Gastroesophageal sphincter (tissue), 4 donors: Measurements from ENCODE around the gene RAPGEF5. TPM values are rescaled to one million over a fixed set of nuclear protein-coding genes. Genes with fewer than 3 reads are reported as not detected.

Experiments
- ATAC-seq: fragments of 150-250 bp; one replicate; pipeline ENCODE4 v1.9.1; 2016; ENCODE audit warnings: mild to moderate bottlenecking, moderate library complexity
- H3K27ac ChIP-seq, 4 donors: fragments of 200-600 bp; sonication (generic) in 3 of 4; 1 replicate in 3 of 4; 2 replicates in 1 of 4; pipeline ENCODE4 v1.5.1; 2016 to 2019
- H3K27me3 ChIP-seq: fragments of 200-600 bp; sonication (generic); one replicate; pipeline ENCODE4 v1.5.1; 2019
- H3K36me3 ChIP-seq, 2 donors: fragments of 200-600 bp; sonication (generic); one replicate each; pipeline ENCODE4 v1.5.1; 2019; ENCODE audit warnings: control low read depth in 1 of 2
- H3K4me1 ChIP-seq, 3 donors: fragments of 200-600 bp; sonication (generic); 1 replicate in 2 of 3; 2 replicates in 1 of 3; pipeline ENCODE4 v1.5.1; 2016 to 2019; ENCODE audit warnings: control low read depth in 2 of 3
- H3K4me3 ChIP-seq, 2 donors: fragments of 200-600 bp; sonication (generic); one replicate each; pipeline ENCODE4 v1.5.1; 2019; ENCODE audit warnings: mild to moderate bottlenecking in 1 of 2, moderate library complexity in 1 of 2
- H3K9me3 ChIP-seq, 3 donors: fragments of 200-600 bp; sonication (generic); one replicate each; pipeline ENCODE4 v1.5.1; 2017 to 2019; ENCODE audit warnings: control low read depth in 2 of 3
- EP300 ChIP-seq: sonication (generic); formaldehyde crosslinking; IDR thresholded peaks from one replicate; pipeline ENCODE4 v1.6.1; 2017; ENCODE audit warnings: antibody characterized with exemption, mild to moderate bottlenecking
- POLR2A ChIP-seq, 2 donors: fragments of 450-650 bp; IDR thresholded peaks; one replicate each; pipeline ENCODE4 v1.6.1; 2017; ENCODE audit warnings: antibody characterized with exemption in 2 of 2, mild to moderate bottlenecking in 2 of 2, moderate library complexity in 1 of 2
- POLR2AphosphoS5 ChIP-seq: sonication (generic); formaldehyde crosslinking; IDR thresholded peaks from one replicate; pipeline ENCODE4 v1.6.1; 2017; ENCODE audit warnings: antibody characterized with exemption
- WGBS, 2 donors: methylation state at CpG; one replicate each; pipeline ENCODE4 v1.1.5; 2018; ENCODE audit warnings: low coverage in 1 of 2; 5-methylcytosine and 5-hydroxymethylcytosine counted together
- total RNA-seq, 4 donors: library from RNA; depleted of rRNA; stranded (reverse); fragments of >200 nt; gene quantifications; one replicate each; pipeline ENCODE4 v1.1.0, GENCODE V29; 2016
- TF ChIP-seq, protein P1 (sequence below), 4 experiments: fragments of 200-600 bp in 2 of 4; fragments of 450-650 bp in 2 of 4; sonication (generic) in 1 of 4; IDR thresholded peaks; one replicate each; pipeline ENCODE4 v1.5.1; 2017 to 2019; ENCODE audit warnings: antibody characterized with exemption in 4 of 4, mild to moderate bottlenecking in 2 of 4, moderate library complexity in 2 of 4

Gene RAPGEF5
- total RNA-seq, 4 donors from 2014 or later: 21.5 to 29.8 (median 26.6) TPM

DNA sequence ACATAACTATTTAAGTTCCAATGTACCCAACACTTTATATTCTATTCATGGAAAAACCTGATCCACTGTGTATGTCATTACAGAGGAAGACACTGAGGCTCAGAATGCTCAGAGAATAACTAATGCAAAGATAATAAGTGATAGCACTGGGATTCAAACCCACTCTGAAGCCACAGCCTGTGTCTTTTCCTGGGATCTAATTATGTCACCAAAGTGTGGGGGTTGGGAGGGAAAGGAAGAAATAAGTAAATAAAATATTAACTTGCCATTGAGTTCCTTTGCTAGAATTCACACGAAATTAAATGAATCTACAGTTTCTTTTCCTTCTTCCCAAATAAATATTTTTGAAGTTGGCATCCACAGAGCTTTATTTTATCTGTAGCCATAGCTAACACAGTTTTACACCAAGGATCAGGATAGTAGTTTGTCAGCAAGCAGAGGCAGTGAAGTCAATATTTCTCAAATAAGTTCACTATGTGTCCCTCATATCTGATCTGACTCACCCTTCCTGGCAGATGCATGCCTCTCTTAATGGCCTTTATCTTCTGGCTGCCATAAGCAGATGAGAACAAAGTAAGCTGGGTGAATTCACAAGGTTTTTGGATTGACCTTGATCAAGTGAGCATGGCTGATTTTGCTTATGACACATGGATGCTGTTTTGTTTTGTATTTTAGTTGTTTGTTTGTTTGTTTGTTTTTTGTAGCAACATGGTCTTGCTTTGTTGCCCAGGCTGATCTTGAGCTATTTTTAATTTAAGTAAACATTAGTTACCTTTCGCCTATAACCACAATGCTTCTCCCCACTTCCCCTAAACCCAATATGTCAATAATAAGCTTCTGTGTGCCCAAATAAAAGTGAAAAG, 6.3 kb downstream of the RAPGEF5 start:
- no peak overlapping the region for H3K4me3 ChIP-seq
- WGBS, 2 donors: 60 to 71% methylated on average over 2 of the region's 2 CpGs
- TF ChIP-seq, protein P1, sequence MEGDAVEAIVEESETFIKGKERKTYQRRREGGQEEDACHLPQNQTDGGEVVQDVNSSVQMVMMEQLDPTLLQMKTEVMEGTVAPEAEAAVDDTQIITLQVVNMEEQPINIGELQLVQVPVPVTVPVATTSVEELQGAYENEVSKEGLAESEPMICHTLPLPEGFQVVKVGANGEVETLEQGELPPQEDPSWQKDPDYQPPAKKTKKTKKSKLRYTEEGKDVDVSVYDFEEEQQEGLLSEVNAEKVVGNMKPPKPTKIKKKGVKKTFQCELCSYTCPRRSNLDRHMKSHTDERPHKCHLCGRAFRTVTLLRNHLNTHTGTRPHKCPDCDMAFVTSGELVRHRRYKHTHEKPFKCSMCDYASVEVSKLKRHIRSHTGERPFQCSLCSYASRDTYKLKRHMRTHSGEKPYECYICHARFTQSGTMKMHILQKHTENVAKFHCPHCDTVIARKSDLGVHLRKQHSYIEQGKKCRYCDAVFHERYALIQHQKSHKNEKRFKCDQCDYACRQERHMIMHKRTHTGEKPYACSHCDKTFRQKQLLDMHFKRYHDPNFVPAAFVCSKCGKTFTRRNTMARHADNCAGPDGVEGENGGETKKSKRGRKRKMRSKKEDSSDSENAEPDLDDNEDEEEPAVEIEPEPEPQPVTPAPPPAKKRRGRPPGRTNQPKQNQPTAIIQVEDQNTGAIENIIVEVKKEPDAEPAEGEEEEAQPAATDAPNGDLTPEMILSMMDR (IDR thresholded peaks at IDR 0.05): no peak
- TF ChIP-seq POLR2A (IDR thresholded peaks at IDR 0.05): no peak
- no peak for TF ChIP-seq POLR2AphosphoS5
- no peak for TF ChIP-seq EP300
- peaks cover 28% of the 10 kb centered on the region for H3K27me3 ChIP-seq
- no peak for ATAC-seq
- no peak overlapping the region for H3K27ac ChIP-seq
- H3K4me1 ChIP-seq: no peaks in the 10 kb centered on the region
- peaks cover 0 to 22% (median 0%) of the 10 kb centered on the region in 3 donors for H3K9me3 ChIP-seq
- H3K36me3 ChIP-seq: no peaks in the 10 kb centered on the region

DNA sequence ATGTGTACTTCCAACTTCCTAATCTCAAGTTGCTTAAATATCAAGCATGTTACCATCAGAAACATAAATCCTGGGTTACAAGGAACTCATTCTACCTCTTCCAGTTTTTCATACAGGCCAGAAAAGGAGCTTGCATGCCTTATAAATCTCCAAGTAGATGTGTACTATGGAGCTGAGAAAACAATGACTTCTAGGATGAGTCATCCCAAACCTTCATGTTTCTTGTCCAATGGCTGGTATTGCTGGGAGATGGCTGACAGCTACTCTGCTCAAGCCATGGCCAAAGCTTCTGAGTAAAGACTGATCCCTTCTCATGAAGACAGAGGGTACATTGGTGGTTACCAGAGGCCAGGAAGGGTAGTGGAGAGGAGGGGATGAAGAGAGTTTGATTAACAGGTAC, 8.6 kb downstream of the RAPGEF5 start:
- no peak for ATAC-seq
- Histone ChIP-seq H3K4me1 (no peaks in the 10 kb centered on the region), H3K27ac (no peak overlapping the region), H3K4me3 (no peak overlapping the region), H3K36me3 (no peaks in the 10 kb centered on the region), H3K9me3 (peaks cover 0 to 6% (median 0%) of the 10 kb centered on the region in 3 donors), H3K27me3 (peaks cover 8% of the 10 kb centered on the region)
- TF ChIP-seq POLR2A (IDR thresholded peaks at IDR 0.05): no peak
- no peak for TF ChIP-seq POLR2AphosphoS5
- TF ChIP-seq EP300: no peak
- TF ChIP-seq, protein P1 (IDR thresholded peaks at IDR 0.05): no peak

DNA sequence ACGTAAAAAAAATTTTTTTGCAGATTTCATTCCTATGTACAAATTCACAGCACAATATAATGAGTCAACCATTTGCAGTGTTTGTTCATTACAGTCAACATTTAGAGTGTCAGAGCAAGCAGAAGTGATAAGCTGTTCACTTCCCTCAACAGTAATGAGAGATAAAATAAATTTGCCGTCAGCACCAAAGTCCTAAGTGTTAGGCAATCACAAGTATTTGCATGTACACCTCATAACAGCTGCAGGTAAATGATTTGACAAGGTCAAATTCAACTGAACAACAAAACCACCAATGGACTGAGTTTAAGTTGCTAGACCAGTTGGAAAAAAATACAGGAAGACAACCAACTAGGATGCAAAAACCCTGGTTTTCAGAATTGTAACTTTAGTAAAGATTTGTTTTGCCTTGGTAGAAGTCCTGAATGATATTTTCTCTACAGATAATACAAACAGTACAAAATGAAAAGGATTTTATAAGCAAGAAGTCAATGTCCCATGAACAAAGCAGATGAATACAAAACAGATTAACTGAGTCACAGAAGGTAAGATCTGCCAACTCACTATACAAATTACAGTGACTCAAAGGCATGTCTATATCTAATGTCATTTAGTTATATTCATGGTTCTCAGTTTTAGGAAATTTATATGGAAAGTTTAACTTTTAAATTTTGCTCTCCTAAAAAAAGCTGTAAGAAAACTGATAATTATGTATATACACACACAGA, 10.4 kb downstream of the RAPGEF5 start:
- Histone ChIP-seq H3K4me3 (no peak overlapping the region), H3K27ac (no peak overlapping the region), H3K9me3 (no peaks in the 10 kb centered on the region), H3K36me3 (no peaks in the 10 kb centered on the region), H3K4me1 (no peaks in the 10 kb centered on the region), H3K27me3 (peaks cover 8% of the 10 kb centered on the region)
- 63 to 76% methylated on average over 2 of the region's 2 CpGs for WGBS, 2 donors
- ATAC-seq: no peak
- TF ChIP-seq, protein P1 (IDR thresholded peaks at IDR 0.05): no peak
- no peak for TF ChIP-seq POLR2AphosphoS5
- TF ChIP-seq POLR2A (IDR thresholded peaks at IDR 0.05): no peak
- TF ChIP-seq EP300: no peak

DNA sequence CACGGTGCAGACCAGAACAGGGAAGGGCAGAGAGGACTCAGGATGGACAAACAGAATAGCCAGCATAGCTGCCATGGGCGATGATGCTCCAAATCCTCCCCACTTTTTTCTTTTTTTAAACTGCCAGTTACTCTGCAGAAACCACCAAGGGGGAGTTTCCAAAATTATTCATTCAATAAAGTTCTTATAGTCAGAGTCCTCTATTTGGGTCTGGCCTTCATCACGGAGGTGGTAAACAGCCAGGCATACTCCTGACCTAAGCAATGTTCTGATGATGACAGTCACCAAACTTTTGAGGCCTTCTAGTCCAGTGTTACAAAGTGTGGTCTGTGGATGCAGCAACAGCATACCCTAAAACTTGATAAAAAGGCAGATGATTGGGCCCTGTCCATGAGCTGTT, 12.3 kb downstream of the RAPGEF5 start:
- TF ChIP-seq, protein P1 (IDR thresholded peaks at IDR 0.05): no peak
- TF ChIP-seq POLR2A (IDR thresholded peaks at IDR 0.05): no peak
- TF ChIP-seq EP300: no peak
- no peak for TF ChIP-seq POLR2AphosphoS5
- H3K4me1 ChIP-seq: no peaks in the 10 kb centered on the region
- peaks cover 8% of the 10 kb centered on the region for H3K27me3 ChIP-seq
- no peak overlapping the region for H3K4me3 ChIP-seq
- no peak for ATAC-seq
- no peaks in the 10 kb centered on the region for H3K36me3 ChIP-seq
- WGBS, 2 donors: 76 to 94% methylated on average over 2 to 3 of the region's 3 CpGs
- H3K9me3 ChIP-seq: no peaks in the 10 kb centered on the region
- no peak overlapping the region for H3K27ac ChIP-seq
